GM12873 (cell line): ENCODE results near the gene ADCY5.

Source experiments
- CTCF ChIP-seq: IDR thresholded peaks from 2 replicates; pipeline ENCODE4 v1.5.1; 2012; ENCODE audit warnings: low read depth, mild to moderate bottlenecking, moderate library complexity, low read length, control low read depth; ENCODE audit not compliant: insufficient read depth; ENCODE audit errors: missing control alignments

ADCY5 gene

GRCh38 chr3:123301331-123302184, 147.3 kb downstream of the ADCY5 start:
- TF ChIP-seq CTCF = no peak

- TF ChIP-seq CTCF = no peak
These were observed 148.3 kb downstream of the ADCY5 start for GRCh38 chr3:123300583-123300982.

DNA sequence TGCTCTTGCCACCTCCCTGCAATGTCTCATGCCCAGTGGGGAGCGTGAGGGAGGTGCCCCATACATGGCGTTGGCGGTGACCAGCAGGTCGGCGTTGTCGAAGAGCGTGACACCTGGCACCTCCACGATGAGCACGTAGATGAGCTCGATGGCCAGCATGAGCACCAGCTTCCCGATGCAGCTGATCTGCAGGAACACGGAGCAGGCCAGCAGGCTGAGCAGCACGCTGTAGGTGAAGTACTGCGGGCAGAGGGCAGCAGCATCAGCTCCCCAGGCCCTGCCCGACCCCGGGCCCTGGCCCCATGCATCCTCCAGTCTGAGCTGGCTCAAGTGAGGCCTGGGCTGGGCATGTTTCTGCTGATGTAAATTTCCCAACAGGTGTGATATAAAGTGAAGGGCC, 148.8 kb downstream of the ADCY5 start:
- TF ChIP-seq CTCF = no peak

DNA sequence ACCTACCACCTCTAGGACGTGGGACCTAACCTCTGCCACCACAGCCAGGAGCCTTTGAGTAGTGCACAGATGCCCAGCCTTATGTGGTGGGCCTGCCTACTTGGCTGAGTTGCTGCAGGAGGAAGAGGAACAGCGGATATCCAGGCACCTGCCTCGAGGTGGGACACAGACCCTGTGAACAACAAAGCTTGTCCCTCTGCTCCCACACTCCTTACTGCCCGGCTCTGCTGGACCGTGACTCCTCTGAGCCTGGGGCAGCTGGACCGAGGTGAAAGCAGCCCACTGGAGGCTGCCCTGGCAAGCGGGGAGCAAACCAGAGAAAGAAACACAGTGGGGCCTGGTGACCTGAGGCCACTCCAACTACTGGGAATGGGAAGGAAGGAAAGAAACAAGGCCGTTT, 149.3 kb downstream of the ADCY5 start:
- TF ChIP-seq CTCF = no peak

- TF ChIP-seq CTCF = no peak
These were observed 150.0 kb downstream of the ADCY5 start for GRCh38 chr3:123298903-123299302.

DNA sequence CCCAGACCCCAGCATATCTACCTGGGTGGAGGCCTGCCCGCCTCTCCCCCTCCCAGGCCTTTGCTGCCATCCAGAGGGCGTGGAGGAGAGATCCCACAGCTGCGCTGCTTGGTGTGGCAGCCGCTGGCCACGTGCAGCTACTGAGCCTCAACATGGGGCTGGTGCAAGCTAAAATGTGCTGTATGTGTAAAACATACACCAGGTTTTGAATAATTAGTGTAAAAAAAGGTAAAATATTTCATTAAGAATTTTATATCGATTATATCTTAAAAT, 151.3 kb downstream of the ADCY5 start:
- no peak for TF ChIP-seq CTCF

DNA sequence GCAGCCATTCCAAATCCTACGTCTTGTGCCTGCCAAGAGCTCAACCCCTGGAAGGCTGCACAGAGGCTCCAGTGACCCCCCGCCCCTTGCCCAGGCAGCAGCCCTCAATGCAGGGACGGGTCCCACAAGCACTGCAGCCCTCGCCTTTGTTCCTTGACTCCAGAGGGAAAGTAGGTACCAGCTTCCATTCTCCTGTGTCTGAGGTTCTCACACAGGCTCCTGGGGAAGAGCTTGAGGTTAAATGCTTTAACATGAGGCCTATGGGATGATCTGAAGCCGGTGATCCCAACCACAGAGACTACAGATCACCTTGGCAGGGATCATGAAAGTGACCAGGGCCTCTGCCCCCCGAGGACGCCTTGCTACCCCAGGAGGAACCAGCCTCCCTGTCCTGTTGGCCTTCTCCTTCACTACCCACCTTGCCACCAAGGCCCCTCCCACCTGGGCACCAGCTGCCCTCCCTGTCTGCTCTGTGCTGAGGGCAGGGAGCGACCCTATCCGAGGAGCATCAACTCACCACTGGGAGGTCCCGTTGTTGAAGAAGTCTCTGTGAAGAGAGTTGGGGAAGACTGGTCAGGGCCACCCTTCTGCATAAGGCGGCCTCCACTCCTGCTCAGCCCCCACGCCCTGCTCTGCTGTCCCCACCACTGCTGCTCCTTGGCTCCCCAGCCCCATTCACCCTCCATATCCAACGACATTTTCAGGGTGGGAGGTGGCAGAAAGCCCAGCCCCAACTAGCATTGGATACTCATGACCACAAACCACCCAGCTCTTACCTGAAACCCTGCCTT, 151.9 kb downstream of the ADCY5 start:
- TF ChIP-seq CTCF = no peak
